Right atrium auricular region (tissue), 2 donors: ENCODE results near the gene COX11. TPM values are rescaled to one million over a fixed set of nuclear protein-coding genes. Genes with fewer than 3 reads are reported as not detected.

Source experiments
- DNase-seq: peaks from one replicate; pipeline ENCODE4 v3.0.0-alpha.2; 2019; ENCODE audit warnings: low spot score
- H3K27ac ChIP-seq, 2 donors: fragments of 200-600 bp; sonication (generic); 1 replicate in 1 of 2; 2 replicates in 1 of 2; pipeline ENCODE4 v1.5.1; 2016 to 2019
- H3K27me3 ChIP-seq, 2 donors: fragments of 200-600 bp; sonication (generic); one replicate each; pipeline versions ENCODE4 v1.5.1 to v1.6.0; 2017 to 2019
- H3K36me3 ChIP-seq: fragments of 200-600 bp; sonication (generic); one replicate; pipeline ENCODE4 v1.5.1; 2016
- H3K4me1 ChIP-seq, 2 donors: fragments of 200-600 bp; sonication (generic); one replicate each; pipeline versions ENCODE4 v1.5.1 to v1.6.0; 2017 to 2019
- H3K4me3 ChIP-seq, 2 donors: fragments of 200-600 bp; sonication (generic); 1 replicate in 1 of 2; 2 replicates in 1 of 2; pipeline ENCODE4 v1.5.1; 2017 to 2019; ENCODE audit warnings: mild to moderate bottlenecking in 1 of 2, moderate library complexity in 1 of 2
- H3K9me3 ChIP-seq, 2 donors: fragments of 200-600 bp; sonication (generic); one replicate each; pipeline ENCODE4 v1.5.1; 2019
- CTCF ChIP-seq, 2 donors: fragments of 200-600 bp; sonication (generic); IDR thresholded peaks; one replicate each; pipeline ENCODE4 v1.5.1; 2019; ENCODE audit warnings: antibody characterized with exemption in 2 of 2
- total RNA-seq, 2 donors: library from RNA; depleted of rRNA; stranded (reverse); fragments of >200 nt; gene quantifications; one replicate each; pipeline ENCODE4 v1.1.0, GENCODE V29; 2016

The COX11 gene
- total RNA-seq, 2 donors from 2014 or later, result 57.1 to 75.3 TPM

- Histone ChIP-seq H3K27ac (no peak overlapping the region), H3K36me3 (peaks cover 6% of the 10 kb centered on the region), H3K27me3 (no peaks in the 10 kb centered on the region), H3K4me1 (peaks cover 0 to 7% of the 10 kb centered on the region in 2 donors), H3K9me3 (no peaks in the 10 kb centered on the region), H3K4me3 (no peak overlapping the region)
- no peak for DNase-seq
- no peak for TF ChIP-seq CTCF (IDR thresholded peaks at IDR 0.05)
Observed at GRCh38 chr17:54982399-54982798, 13.9 kb upstream of the COX11 start.

- Histone ChIP-seq H3K4me3 (no peak overlapping the region), H3K27ac (no peak overlapping the region), H3K27me3 (no peaks in the 10 kb centered on the region), H3K9me3 (no peaks in the 10 kb centered on the region), H3K36me3 (no peaks in the 10 kb centered on the region), H3K4me1 (peaks cover 0 to 7% of the 10 kb centered on the region in 2 donors)
- DNase-seq, result no peak
- no peak for TF ChIP-seq CTCF (IDR thresholded peaks at IDR 0.05)
Observed at GRCh38 chr17:54980375-54980774, 11.9 kb upstream of the COX11 start.

GRCh38 chr17:54979657-54980056 is 11.2 kb upstream of the COX11 start:
- Histone ChIP-seq H3K4me3 (no peak overlapping the region), H3K9me3 (no peaks in the 10 kb centered on the region), H3K4me1 (peaks cover 0 to 7% of the 10 kb centered on the region in 2 donors), H3K27ac (no peak overlapping the region), H3K36me3 (no peaks in the 10 kb centered on the region), H3K27me3 (no peaks in the 10 kb centered on the region)
- DNase-seq, result no peak
- no peak for TF ChIP-seq CTCF (IDR thresholded peaks at IDR 0.05)

DNA sequence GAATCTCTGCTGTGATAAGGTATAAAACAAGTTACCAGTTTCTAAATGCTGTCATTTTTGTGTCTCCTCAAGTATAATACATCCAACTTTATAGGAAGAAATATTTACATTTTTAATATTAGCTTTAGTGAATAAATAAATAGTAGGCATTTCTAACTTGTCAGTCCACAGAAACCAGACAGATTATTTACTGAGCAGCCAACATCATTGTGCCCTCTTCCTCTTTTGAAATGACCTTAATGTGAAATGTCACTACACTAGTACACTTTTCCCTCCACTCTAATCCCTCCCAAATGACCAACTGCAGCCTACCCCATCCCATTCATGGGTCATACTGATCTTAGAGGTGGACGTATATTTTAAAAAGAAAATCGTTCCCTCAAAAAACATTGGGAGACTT is 9.3 kb upstream of the COX11 start:
- TF ChIP-seq CTCF (IDR thresholded peaks at IDR 0.05), result no peak
- DNase-seq, result no peak

DNA sequence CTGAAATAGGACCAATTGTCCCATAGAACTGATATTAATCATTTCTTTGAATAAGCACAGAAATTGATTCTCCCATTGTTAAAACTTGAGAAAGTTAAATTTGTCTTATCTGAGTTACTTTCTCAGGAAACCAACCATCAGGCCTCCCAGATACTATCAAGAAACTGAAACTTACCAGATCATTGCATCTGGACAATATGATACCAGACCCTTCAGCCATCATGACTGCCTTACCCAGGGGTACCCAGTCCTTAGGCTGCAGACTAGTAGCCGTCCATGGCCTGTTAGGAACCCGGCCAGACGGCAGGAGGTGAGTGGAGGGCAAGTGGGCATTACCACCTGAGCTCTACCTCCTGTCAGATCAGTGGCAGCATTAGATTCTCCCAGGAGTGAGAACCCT is 7.9 kb upstream of the COX11 start:
- no peak for TF ChIP-seq CTCF (IDR thresholded peaks at IDR 0.05)
- no peak overlapping the region for H3K4me3 ChIP-seq
- H3K4me1 ChIP-seq, result no peaks in the 10 kb centered on the region
- no peak overlapping the region for H3K27ac ChIP-seq
- H3K36me3 ChIP-seq, result no peaks in the 10 kb centered on the region
- no peak for DNase-seq
- no peaks in the 10 kb centered on the region for H3K27me3 ChIP-seq
- H3K9me3 ChIP-seq, result no peaks in the 10 kb centered on the region

More for the DNA sequence above, 9.3 kb upstream of the COX11 start:
- H3K36me3 ChIP-seq, result no peaks in the 10 kb centered on the region
- no peaks in the 10 kb centered on the region for H3K27me3 ChIP-seq
- H3K4me3 ChIP-seq, result no peak overlapping the region
- H3K27ac ChIP-seq, result no peak overlapping the region
- peaks cover 0 to 3% of the 10 kb centered on the region in 2 donors for H3K4me1 ChIP-seq
- H3K9me3 ChIP-seq, result no peaks in the 10 kb centered on the region

- DNase-seq, result no peak
- Histone ChIP-seq H3K4me3 (no peak overlapping the region), H3K9me3 (no peaks in the 10 kb centered on the region), H3K27me3 (no peaks in the 10 kb centered on the region), H3K27ac (no peak overlapping the region), H3K36me3 (no peaks in the 10 kb centered on the region), H3K4me1 (no peaks in the 10 kb centered on the region)
- no peak for TF ChIP-seq CTCF (IDR thresholded peaks at IDR 0.05)
Observed at GRCh38 chr17:54974759-54975158, 6.3 kb upstream of the COX11 start.
